GM12891 (cell line): ENCODE results near the gene PTPN3.

Experiments
- POLR2A ChIP-seq: IDR thresholded peaks from 2 replicates; pipeline ENCODE4 v1.6.1; 2011; ENCODE audit warnings: low read depth, low read length, control low read depth
- TAF1 ChIP-seq: IDR thresholded peaks from 2 replicates; pipeline ENCODE4 v1.6.1; 2011; ENCODE audit warnings: low read depth, low read length, control low read depth

DNA sequence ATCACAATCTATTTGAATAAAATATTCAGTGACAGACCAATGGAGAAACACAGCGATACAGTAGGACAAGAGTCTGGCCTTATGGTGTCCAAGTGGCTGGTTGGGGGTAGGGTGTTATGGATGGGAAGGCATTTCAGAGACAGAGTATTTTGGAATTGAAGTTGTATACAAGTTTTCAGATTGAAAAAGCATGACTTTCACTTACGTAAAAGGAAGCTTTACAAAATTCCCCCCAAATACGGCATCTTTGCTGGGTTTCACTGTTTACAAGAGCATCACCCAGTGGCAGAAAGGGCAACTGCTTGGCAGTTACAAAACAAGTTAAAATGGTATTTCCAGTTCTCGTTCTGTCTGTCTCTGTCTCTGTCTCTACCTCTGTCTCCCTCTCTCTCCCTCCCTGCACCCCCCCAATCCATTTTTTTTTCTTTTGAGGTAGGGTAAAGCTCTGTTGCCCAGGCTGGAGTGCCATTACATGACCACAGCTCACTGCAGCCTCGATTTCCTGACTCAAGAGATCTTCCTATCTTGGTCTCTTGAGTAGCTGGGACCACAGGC, 86.2 kb downstream of the PTPN3 start:
- TF ChIP-seq TAF1 (no peak), POLR2A (no peak)
